Frontal cortex (tissue), 4 donors: ENCODE results near the gene NAA60. TPM values are rescaled to one million over a fixed set of nuclear protein-coding genes. Genes with fewer than 3 reads are reported as not detected.
"Not testable (repeated sequence)": the region's sequence is repeated elsewhere in the genome, so short reads cannot be mapped to it uniquely, and the experiment has no call there.

Source experiments
- DNase-seq, 2 donors: peaks; one replicate each; pipeline ENCODE4 v3.0.0; 2012; ENCODE audit warnings: low spot score in 2 of 2
- FAIRE-seq: peaks from 2 replicates; lab custom pipeline; 2012; peaks lifted over from hg19 to GRCh38; lab: Jason Lieb, UNC
- total RNA-seq: library from RNA; depleted of rRNA; stranded (reverse); fragments of >200 nt; gene quantifications from one replicate; pipeline ENCODE4 v1.2.3, GENCODE V29; 2014
- donor health status: control.
- donor health status: control.
- donor health status: control.

Gene NAA60
- total RNA-seq, 1 donor from 2014 or later: 9.4 TPM

DNA sequence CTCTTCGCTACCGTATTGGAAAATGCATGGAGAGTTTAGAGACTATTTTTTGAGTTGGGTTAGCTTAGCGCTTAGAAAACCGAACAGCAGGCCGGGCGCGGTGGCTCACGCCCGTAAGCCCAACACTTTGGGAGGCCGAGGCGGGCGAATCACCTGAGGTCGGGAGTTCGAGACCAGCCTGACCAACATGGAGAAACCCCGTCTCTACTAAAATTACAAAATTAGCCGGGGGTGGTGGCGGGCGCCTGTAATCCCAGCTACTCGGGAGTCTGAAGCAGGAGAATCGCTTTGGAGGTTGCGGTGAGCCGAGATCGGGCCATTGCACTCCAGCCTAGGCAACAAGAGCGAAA, 57.9 kb downstream of the NAA60 start:
- not testable (repeated sequence) for DNase-seq, FAIRE-seq

DNA sequence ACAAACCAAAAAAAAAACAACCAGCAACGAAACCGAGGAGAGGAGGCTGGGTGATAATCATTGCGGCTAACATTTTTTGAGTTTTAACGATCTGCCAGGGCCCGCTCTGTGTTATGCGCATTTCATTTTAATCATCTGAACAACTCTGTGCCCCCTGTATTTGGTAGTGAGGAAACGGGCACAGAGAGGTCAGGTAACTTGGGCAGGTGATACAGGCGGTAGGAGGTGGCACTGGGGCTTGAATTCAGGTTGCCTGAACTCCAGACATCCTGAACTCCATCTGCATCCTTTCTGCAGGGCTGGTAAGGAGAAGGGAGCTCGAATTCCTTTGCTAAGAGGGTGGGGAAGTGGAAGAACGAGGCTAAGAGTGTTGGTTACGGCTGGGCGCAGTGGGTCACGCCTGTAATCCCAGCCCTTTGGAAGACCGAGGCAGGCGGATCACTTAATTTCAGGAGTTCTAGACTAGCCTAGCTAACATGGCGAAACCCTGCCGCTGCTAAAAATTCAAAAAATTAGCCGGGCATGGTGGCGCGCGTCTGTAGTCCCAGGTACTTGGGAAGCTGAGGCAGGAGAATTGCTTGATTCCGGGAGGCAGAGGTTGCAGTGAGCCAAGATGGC, 58.4 kb downstream of the NAA60 start:
- FAIRE-seq (no peak), DNase-seq (no peak)

DNA sequence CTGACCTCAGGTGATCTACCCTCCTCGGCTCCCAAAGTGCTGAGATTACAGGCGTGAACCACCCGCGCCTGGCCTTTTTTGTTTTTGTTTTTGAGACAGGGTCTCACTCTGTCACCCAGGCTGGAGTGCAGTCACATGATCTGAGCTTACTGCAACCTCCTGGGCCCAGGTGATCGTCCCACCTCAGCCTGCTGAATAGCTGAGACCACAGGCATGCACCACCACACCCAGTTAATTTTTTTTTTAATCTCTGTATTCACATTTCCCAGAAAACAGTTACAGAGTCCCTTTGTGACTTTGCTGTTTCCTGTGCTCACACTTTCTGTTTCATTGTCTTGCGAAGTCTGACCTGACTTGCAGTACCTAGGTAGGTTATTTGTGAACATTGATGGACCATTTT, 60.0 kb downstream of the NAA60 start:
- no peak for DNase-seq
- FAIRE-seq: no peak

DNA sequence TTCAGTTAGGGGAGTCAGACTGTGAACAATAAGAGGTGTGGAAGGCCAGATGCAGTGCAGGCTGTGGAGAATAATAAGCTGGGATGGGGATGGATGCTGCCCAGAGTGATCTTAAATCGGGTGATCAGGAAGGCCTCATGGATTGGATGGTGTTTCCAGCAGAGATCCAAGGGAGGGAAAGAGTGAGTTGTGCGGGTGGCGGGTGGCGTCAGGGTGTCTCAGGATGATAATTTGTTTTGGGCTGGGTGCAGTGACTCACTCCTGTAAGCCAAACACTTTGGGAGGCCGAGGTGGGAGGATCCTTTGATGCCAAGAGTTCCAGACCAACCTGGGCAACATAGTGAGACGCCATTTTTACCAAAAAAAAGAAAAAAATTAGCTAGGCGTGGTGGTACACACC, 65.3 kb downstream of the NAA60 start:
- FAIRE-seq (no peak), DNase-seq (no peak)

- FAIRE-seq: no peak
Observed at GRCh38 chr16:3509470-3509928, 66.0 kb downstream of the NAA60 start.

GRCh38 chr16:3510416-3510815, 66.9 kb downstream of the NAA60 start:
- DNase-seq (no peak), FAIRE-seq (no peak)

More at GRCh38 chr16:3509470-3509928, 66.0 kb downstream of the NAA60 start:
- no peak for DNase-seq

DNA sequence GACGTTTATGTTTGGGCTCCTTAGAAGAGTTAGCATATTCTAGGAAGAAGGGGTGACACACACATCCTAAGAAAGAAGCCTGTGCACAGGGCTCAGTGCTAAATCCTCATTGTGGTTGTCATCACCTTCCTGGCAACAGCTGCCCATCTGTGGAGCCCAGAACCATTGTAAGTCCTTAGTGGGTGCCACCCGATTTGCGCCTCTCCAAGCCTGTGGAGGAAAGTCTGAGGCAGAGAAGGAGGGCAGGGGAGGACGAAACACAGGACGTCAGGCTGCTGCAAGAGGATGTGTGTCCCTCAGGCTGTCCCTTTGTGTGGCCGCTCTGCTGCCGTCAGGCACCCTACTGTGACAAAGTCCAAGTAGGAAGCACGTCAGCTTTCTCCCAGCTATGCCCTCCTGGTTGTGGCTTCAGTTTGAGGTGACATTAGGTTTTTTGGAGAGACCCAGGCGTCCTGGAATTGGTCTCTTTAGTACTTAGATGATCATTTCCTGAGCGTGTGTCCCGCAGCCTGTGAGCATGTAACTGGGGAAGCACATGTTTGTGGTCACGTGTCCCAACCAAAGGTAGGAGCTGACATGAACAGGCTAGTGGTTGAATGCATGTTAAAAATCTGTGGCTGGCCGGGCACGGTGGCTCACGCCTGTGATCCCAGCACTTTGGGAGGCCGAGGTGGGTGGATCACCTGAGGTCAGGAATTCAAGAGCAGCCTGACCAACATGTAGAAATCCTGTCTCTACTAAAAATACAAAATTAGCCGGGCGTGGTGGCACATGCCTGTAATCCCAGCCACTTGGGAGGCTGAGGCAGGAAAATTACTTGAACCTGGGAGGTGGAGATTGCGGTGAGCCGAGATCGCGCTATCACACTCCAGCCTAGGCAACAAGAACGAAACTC, 68.1 kb downstream of the NAA60 start:
- FAIRE-seq (no peak), DNase-seq (no peak)

GRCh38 chr16:3513892-3514583, 70.6 kb downstream of the NAA60 start:
- FAIRE-seq (no peak), DNase-seq (no peak)

DNA sequence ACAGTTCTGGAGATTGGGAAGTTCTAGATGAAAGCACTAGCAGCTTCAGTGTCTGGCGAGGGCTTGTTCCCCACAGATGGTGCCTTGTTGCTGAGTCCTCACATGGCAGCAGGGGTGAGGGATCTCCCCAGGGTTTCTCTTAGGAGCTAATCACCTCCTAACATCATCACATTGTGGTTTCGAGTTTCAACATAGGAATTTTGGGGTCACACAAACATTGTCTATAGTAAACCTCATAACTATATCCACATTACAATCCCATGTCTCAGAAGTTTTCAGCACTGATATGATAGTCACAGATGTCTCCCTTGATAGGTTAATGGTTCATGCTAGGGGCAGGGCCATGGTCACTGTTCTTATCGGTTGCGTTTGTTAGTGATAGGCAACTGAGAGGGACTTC, 71.1 kb downstream of the NAA60 start:
- no peak for DNase-seq
- FAIRE-seq: no peak

GRCh38 chr16:3515897-3516296, 72.4 kb downstream of the NAA60 start:
- FAIRE-seq (no peak), DNase-seq (no peak)

GRCh38 chr16:3518292-3518985, 75.0 kb downstream of the NAA60 start:
- FAIRE-seq (no peak), DNase-seq (no peak)

GRCh38 chr16:3518986-3519348, 75.5 kb downstream of the NAA60 start:
- DNase-seq (no peak), FAIRE-seq (no peak)

- no peak for DNase-seq
- FAIRE-seq: no peak
Observed at GRCh38 chr16:3519581-3519980, 76.1 kb downstream of the NAA60 start.

- DNase-seq: no peak
- no peak for FAIRE-seq
Observed at GRCh38 chr16:3520413-3520812, 76.9 kb downstream of the NAA60 start.

DNA sequence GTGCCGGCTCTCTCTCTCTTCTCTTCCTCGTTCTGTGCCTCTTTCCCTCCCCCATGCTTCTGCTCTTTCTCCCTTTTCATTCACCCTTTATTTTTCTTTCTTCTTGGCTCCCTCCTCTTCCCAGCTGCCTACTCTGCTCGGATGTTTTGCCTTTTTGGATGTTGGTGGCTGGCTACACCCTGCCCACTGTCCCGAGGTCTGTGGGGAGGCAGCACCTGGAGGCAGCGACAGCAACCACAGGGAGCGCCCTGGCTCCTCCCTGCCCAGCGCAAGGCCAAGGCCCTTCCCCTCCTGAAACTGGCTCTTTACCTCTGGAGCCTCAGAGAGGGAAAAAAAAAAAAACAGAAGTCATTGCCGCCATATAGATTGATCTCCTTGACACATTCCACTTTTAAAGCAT, 77.4 kb downstream of the NAA60 start:
- DNase-seq: no peak
- FAIRE-seq: no peak

DNA sequence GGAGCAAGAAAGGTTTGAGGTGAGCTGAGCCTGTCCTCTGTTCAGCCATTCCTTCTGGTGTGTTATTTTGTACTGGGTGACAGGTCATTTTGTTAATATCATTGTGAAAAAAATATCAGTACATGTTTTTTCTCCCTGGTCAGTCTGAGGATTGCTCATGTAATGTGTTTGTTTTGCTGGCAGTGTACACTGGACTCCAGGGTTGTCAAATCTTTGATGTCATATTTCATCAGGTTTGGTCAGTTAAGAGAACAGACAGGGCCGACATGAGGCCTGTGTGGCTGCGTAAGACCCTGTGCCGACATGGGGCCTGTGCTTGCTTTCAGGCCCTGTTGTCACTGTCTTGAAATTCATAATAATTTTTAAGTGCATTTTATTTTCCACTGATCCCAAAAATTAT, 79.8 kb downstream of the NAA60 start:
- no peak for DNase-seq
- FAIRE-seq: no peak

GRCh38 chr16:3525951-3526350, 82.5 kb downstream of the NAA60 start:
- no peak for DNase-seq
- no peak for FAIRE-seq

- FAIRE-seq: not testable (repeated sequence)
Observed at GRCh38 chr16:3527216-3527829, 83.8 kb downstream of the NAA60 start.

GRCh38 chr16:3528406-3528805, 84.9 kb downstream of the NAA60 start:
- no peak for FAIRE-seq
- no peak for DNase-seq

More at GRCh38 chr16:3527216-3527829, 83.8 kb downstream of the NAA60 start:
- DNase-seq: not testable (repeated sequence)

DNA sequence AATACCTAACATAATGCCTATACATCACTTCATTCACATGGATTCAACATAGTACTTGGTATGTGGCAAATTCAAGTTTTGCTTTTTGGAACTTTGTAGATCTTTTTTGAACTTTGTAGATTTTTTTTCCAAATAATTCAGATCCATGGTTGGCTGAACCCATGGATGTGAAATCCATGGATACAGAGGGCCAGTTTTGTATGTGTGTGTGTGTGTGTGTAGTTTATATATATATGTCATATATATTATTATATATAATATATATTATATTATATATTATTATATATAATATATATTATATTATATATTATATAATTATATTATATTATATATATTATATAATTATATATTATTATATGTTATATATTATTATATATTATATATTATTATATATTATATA, 85.7 kb downstream of the NAA60 start:
- DNase-seq (no peak), FAIRE-seq (no peak)
